22Rv1 (cell line): ENCODE results near the gene CMTR2.

Experiments
- H3K27ac ChIP-seq: fragments of 450-650 bp; 2 replicates; pipeline ENCODE4 v1.5.1; 2017
- ZFX ChIP-seq: fragments of 450-650 bp; IDR thresholded peaks from 2 replicates; pipeline ENCODE4 v1.6.1; 2017; ENCODE audit warnings: antibody characterized with exemption, borderline replicate concordance
- TF ChIP-seq, protein P1 (sequence below): fragments of 450-650 bp; IDR thresholded peaks from 2 replicates; pipeline ENCODE4 v1.5.1; 2017; ENCODE audit warnings: mild to moderate bottlenecking

Gene CMTR2, protein sequence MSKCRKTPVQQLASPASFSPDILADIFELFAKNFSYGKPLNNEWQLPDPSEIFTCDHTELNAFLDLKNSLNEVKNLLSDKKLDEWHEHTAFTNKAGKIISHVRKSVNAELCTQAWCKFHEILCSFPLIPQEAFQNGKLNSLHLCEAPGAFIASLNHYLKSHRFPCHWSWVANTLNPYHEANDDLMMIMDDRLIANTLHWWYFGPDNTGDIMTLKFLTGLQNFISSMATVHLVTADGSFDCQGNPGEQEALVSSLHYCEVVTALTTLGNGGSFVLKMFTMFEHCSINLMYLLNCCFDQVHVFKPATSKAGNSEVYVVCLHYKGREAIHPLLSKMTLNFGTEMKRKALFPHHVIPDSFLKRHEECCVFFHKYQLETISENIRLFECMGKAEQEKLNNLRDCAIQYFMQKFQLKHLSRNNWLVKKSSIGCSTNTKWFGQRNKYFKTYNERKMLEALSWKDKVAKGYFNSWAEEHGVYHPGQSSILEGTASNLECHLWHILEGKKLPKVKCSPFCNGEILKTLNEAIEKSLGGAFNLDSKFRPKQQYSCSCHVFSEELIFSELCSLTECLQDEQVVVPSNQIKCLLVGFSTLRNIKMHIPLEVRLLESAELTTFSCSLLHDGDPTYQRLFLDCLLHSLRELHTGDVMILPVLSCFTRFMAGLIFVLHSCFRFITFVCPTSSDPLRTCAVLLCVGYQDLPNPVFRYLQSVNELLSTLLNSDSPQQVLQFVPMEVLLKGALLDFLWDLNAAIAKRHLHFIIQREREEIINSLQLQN

DNA sequence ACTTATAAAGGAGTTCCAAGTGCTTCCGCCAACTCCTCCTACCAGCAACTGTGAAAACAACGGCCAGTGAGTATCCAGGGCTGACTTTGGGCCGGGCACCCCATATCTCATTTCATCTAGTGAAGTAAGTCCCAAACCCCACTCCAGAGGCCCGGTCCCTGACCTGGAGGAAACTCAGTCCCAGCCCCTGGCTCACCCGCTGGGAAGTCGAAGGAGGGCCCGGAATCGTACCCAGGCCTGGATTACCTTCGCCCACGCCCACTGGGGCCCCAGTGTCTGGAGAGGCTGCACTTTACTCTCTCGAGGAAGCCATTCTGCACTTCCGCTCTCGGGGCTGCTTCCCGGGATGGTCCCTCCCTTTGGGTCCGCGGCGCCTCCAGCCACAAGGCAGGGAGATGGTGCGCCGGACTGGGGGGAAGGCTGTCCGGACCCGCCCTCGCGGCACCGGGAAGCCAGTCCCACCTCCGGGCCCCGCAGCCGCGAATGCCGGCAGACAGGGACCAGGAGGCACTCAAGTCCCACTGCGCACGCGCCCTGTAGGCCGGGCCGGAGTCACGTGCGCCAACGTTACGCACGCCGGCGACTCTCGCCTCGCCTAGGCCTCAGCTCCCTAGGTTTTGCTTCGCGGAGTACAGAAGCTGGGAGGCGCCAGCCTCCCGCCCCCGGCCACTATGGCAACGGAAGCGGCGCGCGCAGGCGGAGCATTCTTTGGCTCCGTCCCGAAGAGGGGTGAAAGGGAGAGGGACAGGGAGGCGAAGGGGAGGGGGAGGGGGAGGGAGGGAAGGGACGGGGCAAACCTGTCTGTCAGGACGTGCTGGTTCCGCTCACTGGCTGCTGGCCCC is at the start of gene CMTR2:
TSS of gene CMTR2 (minus strand) at position 513 of the 842 bp plus-strand sequence. CDS start 3,482 bp downstream, outside the sequence.
- H3K27ac ChIP-seq = peak within 1 kb of the TSS; percentile 85
- TF ChIP-seq, protein P1, sequence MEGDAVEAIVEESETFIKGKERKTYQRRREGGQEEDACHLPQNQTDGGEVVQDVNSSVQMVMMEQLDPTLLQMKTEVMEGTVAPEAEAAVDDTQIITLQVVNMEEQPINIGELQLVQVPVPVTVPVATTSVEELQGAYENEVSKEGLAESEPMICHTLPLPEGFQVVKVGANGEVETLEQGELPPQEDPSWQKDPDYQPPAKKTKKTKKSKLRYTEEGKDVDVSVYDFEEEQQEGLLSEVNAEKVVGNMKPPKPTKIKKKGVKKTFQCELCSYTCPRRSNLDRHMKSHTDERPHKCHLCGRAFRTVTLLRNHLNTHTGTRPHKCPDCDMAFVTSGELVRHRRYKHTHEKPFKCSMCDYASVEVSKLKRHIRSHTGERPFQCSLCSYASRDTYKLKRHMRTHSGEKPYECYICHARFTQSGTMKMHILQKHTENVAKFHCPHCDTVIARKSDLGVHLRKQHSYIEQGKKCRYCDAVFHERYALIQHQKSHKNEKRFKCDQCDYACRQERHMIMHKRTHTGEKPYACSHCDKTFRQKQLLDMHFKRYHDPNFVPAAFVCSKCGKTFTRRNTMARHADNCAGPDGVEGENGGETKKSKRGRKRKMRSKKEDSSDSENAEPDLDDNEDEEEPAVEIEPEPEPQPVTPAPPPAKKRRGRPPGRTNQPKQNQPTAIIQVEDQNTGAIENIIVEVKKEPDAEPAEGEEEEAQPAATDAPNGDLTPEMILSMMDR = peak; percentile 13; the same call in 1 of the 2 replicates
- TF ChIP-seq ZFX = no peak

DNA sequence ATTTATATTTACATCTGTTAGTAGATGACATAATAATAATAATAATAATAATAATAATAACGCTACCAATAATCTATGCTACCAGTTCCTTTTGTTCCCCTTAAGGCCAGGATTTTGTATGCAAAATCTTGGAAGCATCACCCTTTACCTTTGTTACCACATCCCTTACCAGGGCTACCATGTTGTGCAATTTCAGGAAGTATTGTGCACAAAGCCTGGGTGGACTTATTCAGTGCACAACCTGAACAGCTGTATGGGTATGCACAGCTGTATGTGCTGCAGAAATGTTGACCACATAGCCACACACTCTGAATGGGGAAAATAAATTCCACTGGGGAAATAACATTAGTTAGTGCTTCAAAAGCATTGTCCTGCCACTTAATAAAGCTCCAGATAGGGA is 49.4 kb upstream of the CMTR2 start:
- H3K27ac ChIP-seq = no peak overlapping the region
- TF ChIP-seq, protein P1 = no peak
- no peak for TF ChIP-seq ZFX

DNA sequence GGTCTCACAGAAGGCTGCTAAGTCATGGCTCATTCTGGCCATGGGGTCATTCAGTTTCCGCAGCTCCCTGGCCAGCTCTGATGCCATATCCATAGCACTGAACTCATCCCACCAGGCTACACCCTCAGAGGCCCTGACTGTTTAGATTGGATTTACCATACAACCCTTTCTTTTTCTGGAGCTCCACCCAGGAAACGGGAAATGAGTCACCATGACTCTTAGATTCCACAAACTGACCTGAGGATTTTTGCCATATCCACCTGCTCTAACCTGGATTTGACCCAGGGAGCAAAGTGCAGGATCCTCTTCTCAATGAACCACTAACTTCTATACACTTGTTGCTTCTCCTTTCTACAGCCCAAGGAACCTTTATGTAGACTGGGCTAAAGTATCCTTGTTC is 49.0 kb upstream of the CMTR2 start:
- no peak overlapping the region for H3K27ac ChIP-seq
- no peak for TF ChIP-seq ZFX
- TF ChIP-seq, protein P1 = no peak

DNA sequence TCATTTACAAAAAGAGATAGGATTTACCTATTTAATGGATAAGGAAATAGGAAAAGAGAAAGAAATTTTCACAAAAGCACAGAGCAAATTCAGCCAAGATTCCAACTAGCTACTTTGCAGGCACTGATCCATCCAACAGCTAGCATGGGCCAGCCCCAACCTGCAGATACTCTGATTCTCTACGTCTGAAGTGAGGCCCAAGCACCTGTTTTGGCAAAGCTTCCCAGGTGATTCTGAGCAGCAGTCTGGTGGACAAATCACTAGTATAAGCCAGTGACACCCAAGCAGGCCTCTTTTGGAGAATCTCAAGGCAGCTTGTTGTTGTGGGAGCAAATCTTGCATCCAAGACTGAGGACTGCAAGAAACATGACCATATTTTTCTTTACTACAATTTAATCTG is 48.4 kb upstream of the CMTR2 start:
- no peak for TF ChIP-seq ZFX
- TF ChIP-seq, protein P1 = no peak
- no peak overlapping the region for H3K27ac ChIP-seq

DNA sequence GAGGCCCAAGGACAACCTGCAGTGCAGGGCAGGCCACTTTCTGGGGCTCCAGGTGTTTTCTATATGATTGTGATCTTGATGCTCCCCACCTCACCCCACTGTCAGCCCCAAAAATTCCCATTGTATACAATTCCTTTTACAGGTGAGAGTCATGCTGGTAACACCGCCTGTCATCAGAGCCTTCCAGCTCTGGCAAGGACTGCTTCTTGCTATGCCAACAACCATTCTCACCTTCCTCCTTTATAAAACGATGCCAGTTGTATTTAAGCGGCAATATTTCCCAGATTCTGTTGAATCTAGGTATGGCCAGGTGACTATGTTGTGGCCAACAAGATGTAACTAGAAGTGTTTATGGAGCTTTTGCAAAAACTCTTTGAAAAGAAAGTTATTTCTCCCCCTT is 38.9 kb upstream of the CMTR2 start:
- no peak overlapping the region for H3K27ac ChIP-seq
- no peak for TF ChIP-seq ZFX
- TF ChIP-seq, protein P1 = no peak

DNA sequence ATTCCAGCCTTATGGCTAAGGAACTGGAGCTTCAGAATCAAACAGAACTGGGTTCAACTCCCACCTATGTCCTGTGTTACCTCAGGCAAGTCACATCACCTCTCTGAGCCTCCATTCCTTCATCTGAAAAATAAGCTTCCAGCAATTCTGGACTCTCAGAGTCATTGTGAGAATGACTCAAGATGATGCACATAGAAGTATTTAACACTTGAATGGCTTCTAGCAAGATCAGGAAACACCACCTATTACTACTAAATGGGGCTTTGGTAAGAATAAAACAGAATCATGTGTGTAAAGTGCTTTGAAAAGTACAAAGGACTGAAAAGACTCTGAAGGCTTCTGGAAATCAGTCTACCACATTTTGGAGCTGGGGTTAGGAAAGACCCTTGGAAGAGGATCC is 38.5 kb upstream of the CMTR2 start:
- no peak overlapping the region for H3K27ac ChIP-seq
- no peak for TF ChIP-seq ZFX
- TF ChIP-seq, protein P1 = no peak
